ENCODE data around the gene SLC25A4.

The SLC25A4 gene

GRCh38 chr4:185143601-185143969 is 519 bp downstream of the SLC25A4 start:
- H3K4me3 ChIP-seq (ENCODE audit: severe bottlenecking) = peak overlapping the region; percentile 76
- peaks cover 21% of the 10 kb centered on the region for H3K36me3 ChIP-seq (ENCODE audit: low read depth)
- TF ChIP-seq CTCF (IDR thresholded peaks at IDR 0.05; ENCODE audit: poor library complexity, severe bottlenecking) = no peak
- H3K27me3 ChIP-seq (ENCODE audit: insufficient read depth, poor library complexity, severe bottlenecking) = no peaks in the 10 kb centered on the region
- DNase-seq (ENCODE audit: low spot score) (no peak), ATAC-seq (ENCODE audit: low read depth) (peak; percentile 40)
- no peak overlapping the region for H3K27ac ChIP-seq (ENCODE audit: poor library complexity, severe bottlenecking)
- H3K9me3 ChIP-seq (ENCODE audit: severe bottlenecking) = no peaks in the 10 kb centered on the region
- H3K4me1 ChIP-seq (ENCODE audit: insufficient read depth, poor library complexity, severe bottlenecking) = peaks cover 5% of the 10 kb centered on the region

- TF ChIP-seq CTCF (IDR thresholded peaks at IDR 0.05; ENCODE audit: poor library complexity, severe bottlenecking) = no peak
- no peaks in the 10 kb centered on the region for H3K9me3 ChIP-seq (ENCODE audit: severe bottlenecking)
- peaks cover 5% of the 10 kb centered on the region for H3K4me1 ChIP-seq (ENCODE audit: insufficient read depth, poor library complexity, severe bottlenecking)
- H3K27me3 ChIP-seq (ENCODE audit: insufficient read depth, poor library complexity, severe bottlenecking) = no peaks in the 10 kb centered on the region
- no peak for ATAC-seq (ENCODE audit: low read depth)
- no peak overlapping the region for H3K4me3 ChIP-seq (ENCODE audit: severe bottlenecking)
- no peak overlapping the region for H3K27ac ChIP-seq (ENCODE audit: poor library complexity, severe bottlenecking)
- DNase-seq (ENCODE audit: low spot score) = no peak
- peaks cover 21% of the 10 kb centered on the region for H3K36me3 ChIP-seq (ENCODE audit: low read depth)
Measured at GRCh38 chr4:185144601-185145240, 1.7 kb downstream of the SLC25A4 start.

- peaks cover 21% of the 10 kb centered on the region for H3K36me3 ChIP-seq (ENCODE audit: low read depth)
- peaks cover 5% of the 10 kb centered on the region for H3K4me1 ChIP-seq (ENCODE audit: insufficient read depth, poor library complexity, severe bottlenecking)
- no peaks in the 10 kb centered on the region for H3K9me3 ChIP-seq (ENCODE audit: severe bottlenecking)
- DNase-seq (ENCODE audit: low spot score) = no peak
- no peak for TF ChIP-seq CTCF (IDR thresholded peaks at IDR 0.05; ENCODE audit: poor library complexity, severe bottlenecking)
- no peak overlapping the region for H3K27ac ChIP-seq (ENCODE audit: poor library complexity, severe bottlenecking)
- H3K27me3 ChIP-seq (ENCODE audit: insufficient read depth, poor library complexity, severe bottlenecking) = no peaks in the 10 kb centered on the region
- no peak overlapping the region for H3K4me3 ChIP-seq (ENCODE audit: severe bottlenecking)
- ATAC-seq (ENCODE audit: low read depth) = no peak
Measured at GRCh38 chr4:185145572-185145971, 2.5 kb downstream of the SLC25A4 start.

- no peaks in the 10 kb centered on the region for H3K4me1 ChIP-seq (ENCODE audit: insufficient read depth, poor library complexity, severe bottlenecking)
- H3K27me3 ChIP-seq (ENCODE audit: insufficient read depth, poor library complexity, severe bottlenecking) = no peaks in the 10 kb centered on the region
- no peak for ATAC-seq (ENCODE audit: low read depth)
- TF ChIP-seq CTCF (IDR thresholded peaks at IDR 0.05; ENCODE audit: poor library complexity, severe bottlenecking) = no peak
- H3K4me3 ChIP-seq (ENCODE audit: severe bottlenecking) = no peak overlapping the region
- peaks cover 34% of the 10 kb centered on the region for H3K36me3 ChIP-seq (ENCODE audit: low read depth)
- no peaks in the 10 kb centered on the region for H3K9me3 ChIP-seq (ENCODE audit: severe bottlenecking)
- no peak overlapping the region for H3K27ac ChIP-seq (ENCODE audit: poor library complexity, severe bottlenecking)
- DNase-seq (ENCODE audit: low spot score) = no peak
Measured at GRCh38 chr4:185149392-185149791, 6.3 kb downstream of the SLC25A4 start.

GRCh38 chr4:185151296-185151695 is 8.2 kb downstream of the SLC25A4 start:
- Histone ChIP-seq H3K9me3 (ENCODE audit: severe bottlenecking) (no peaks in the 10 kb centered on the region), H3K4me3 (ENCODE audit: severe bottlenecking) (no peak overlapping the region), H3K27me3 (ENCODE audit: insufficient read depth, poor library complexity, severe bottlenecking) (no peaks in the 10 kb centered on the region), H3K36me3 (ENCODE audit: low read depth) (peaks cover 21% of the 10 kb centered on the region), H3K4me1 (ENCODE audit: insufficient read depth, poor library complexity, severe bottlenecking) (no peaks in the 10 kb centered on the region), H3K27ac (ENCODE audit: poor library complexity, severe bottlenecking) (no peak overlapping the region)
- no peak for TF ChIP-seq CTCF (IDR thresholded peaks at IDR 0.05; ENCODE audit: poor library complexity, severe bottlenecking)
- no peak for ATAC-seq (ENCODE audit: low read depth)
- DNase-seq (ENCODE audit: low spot score) = no peak

Data from RWPE2 (cell line).